Measurements from ENCODE around the gene SFMBT2.
A peak's percentile ranks its signal among the peaks of the same experiment; 100 is the strongest.

SFMBT2 gene

DNA sequence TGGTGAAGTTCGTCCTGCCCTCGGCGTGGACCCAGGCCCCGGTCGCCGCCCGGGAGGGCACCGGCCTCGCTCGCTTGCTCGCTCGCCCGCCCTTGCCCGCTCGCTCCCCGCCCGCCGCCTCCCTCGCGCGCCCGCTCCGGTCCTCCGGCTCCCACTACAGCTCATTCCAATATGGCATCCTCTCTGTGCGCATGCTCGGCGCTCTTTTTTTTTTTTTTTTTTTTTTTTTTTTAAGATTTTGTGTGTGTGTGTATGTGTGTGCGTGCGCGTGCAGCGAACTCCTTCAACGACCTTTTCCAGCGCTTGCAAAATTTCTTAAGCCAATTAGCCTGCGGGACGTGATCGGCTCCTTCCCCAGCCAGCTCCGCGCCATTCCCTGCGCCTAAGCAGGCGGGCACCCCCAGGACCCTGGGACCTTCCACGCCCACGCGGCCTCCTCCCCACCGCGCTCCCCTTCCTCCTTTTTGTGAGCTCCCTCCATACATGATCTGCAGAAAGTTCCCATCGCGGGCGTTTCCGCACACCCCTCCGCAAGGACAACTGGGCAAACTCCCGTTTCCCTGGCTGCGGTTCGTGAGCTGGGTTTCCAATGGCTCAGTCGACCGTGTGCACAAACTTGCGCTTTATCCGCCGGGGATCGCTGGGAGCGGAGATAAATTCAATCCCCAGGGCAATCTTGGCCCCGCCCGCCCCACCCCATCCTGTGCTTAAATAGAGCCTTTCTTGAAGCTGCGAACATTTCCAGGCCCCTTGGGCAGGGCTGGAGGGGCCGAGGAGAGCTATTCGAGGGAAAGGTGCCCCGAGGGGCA is at the start of gene SFMBT2:
TSS of gene SFMBT2 (minus strand) at position 173 of the 809 bp plus-strand sequence. CDS start 29,136 bp downstream, outside the sequence.
- DNase-seq, result peak; percentile 70

DNA sequence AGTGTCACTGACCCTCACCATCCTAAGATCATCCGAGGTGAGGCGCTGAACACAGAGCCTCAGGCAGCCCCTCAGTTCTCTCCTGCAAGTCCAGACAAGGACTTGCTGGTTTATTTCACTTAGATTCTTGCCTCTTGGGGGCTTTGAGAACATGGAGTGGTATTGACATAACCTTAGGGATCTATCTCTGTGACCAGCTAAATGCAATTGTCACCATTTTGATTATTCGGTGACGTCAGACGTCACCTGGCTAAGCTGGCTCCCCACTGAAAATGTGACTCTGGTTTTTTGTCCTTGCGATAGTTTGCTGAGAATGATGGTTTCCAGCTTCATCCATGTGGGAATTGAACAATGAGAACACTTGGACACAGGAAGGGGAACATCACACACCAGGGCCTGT is 49.2 kb upstream of the SFMBT2 start:
- no peak for DNase-seq
- ATAC-seq, result no peak

More for the DNA sequence above, at the start of gene SFMBT2:
- ATAC-seq, result peak; percentile 39

DNA sequence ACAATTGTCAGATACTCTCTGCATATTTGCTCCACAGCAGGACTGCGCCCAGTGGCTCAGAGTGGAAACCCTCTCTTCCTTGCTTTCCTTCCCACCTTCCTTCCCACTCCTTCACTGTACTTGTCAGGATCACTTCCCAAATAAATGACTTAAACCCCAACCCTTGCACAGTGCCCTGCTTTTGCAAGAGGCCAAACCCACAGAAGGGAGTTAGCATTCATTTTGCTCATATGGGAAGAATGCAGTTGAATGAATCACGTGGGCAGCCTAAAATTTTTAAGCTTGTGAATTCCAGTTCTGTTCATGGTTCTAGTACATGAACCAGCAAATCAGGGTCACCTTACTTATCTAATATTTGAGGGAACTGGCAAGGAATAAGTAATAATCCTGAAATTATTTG is 47.7 kb upstream of the SFMBT2 start:
- ATAC-seq (no peak), DNase-seq (no peak)

DNA sequence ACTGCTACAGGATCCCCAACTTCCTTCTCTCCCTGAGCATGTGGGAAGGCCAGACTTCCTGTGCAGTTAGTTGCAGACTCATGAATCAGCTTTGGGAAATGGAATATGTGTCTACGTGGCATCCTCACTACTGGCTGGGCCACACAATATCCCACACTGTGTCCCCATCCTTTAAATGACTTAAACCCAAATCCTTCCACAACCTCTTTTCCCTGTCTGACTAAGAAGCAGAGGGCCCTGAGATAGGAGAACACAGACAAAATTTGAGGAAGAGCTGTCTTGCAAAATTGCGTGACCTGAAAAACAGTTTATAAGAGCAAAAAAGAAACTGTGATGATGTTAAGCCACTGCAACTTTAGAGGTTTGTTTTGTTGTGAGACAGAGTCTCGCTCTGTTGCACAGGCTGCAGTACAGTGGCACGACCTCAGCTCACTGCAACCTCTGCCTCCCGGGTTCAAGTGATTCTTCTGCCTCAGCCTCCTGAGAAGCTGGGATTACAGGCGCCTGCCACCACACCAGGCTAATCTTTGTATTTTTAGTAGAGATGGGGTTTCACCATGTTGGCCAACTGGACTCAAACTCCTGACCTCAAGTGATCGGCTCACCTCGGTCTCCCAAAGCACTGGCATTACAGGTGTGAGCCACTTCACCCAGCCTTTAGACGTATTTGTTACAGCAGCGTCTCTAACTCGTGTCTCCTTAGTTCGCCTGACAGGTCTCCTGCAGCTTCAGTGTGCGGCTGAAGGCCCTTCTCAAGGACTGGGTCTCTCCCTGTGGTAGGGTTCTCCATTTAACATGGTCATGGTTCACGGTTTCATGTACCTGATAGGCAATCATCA is 46.9 kb upstream of the SFMBT2 start:
- ATAC-seq (no peak), DNase-seq (no peak)

DNA sequence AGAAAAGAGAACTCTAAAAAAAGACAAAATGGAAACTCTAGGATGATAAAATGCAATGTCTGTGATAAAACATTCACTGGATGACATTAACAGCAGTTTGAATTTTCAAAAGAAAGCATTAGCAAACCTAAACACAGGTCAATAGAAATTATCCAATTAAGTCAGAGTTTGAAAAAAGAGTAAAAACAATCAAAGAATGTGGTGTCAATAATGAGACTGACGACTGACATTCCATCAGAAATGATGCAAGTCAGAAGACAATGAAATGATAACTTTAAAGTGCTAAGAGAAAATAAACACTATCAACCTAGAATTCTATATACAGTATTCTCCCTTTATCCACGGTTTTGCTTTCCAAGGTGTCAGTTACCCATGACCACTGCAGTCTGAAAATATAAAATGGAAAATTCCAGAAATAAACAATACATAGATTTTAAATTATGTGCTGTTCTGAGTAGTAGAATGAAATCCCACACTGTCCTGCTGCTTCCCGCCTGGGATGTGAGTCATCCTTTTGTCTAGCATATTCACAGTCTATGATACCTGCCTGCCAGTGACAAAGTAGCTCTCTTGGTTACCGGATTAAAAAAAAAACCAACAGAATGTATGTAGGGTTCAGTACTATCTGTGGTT is 38.3 kb upstream of the SFMBT2 start:
- DNase-seq (no peak), ATAC-seq (no peak)

DNA sequence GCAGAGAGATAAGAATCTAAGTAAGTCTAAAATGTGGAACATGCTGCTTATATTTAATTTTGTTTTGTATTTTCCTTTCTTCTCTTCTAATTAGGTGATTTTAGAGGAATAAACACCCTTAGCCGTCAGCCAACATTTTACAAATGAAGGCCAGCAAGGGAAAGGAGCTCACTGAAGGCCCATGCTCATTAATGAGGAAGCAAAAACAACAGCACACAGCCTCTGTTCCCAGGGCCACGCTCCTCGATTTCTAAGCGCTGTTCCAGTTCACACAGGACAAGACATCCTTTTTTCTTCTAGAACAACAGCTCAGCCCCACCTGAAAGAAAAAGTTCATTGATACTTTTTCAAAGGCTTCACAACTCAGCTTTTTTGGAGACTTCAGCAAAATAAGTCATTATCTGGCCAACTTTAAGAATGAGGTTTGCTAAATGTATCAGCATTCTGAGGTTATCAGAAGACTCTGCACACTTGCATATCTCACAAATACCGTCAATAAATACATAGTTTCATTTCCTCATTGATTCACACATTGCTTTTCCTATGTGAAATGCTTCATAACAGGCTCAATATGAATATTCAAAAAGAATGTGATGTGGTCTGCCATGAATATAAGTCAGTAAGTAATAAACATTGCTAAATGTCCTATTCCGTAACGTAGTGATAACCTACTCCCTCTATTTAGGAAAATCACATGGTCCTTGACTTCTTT is 34.8 kb upstream of the SFMBT2 start:
- ATAC-seq (no peak), DNase-seq (no peak)

DNA sequence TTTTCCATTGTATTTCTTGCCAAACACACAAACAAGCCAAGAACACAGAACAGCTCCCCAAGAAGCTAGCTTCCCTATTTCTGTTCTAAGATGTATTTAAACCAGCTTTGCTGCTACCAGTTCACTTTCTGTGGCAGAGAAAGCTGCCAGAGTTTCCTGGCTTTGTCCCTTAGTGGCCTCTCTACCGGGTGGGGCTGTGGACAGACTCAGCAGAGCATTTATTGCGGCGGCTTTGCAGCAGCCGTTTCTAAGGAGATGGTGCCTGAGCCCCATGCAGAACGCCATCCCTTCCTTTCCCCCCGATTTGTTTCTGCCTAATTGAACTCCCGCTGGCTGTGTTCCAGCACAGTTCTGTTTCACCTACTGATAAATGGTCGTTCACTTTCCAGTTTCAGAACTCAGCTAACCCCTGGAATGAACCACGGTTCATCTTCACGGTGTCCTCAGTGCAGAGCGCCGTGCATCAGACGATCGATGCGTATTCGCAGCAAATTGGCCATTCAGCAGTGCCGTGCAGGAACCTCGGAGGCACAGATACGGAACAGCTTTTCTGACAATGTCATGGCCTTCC is 33.8 kb upstream of the SFMBT2 start:
- no peak for DNase-seq

DNA sequence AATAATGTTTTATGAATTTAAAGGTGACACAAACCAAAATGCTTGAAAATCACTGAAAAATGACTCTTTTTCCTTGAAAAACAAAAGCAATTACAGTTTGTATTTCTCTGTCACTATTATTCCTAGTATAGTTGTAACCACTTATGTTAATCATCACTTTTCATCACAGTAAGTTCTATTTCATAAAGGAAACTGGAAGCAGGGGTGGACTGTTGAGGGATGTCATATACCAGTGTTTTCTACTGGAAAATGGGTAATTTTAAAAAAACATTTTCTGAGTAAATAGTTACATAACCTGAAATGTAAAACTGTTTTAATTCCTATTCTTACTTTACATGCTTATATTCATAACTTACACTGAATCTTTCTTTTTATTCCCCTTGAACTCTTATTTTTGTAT is 32.2 kb upstream of the SFMBT2 start:
- ATAC-seq (no peak), DNase-seq (no peak)

More for the DNA sequence above, 33.8 kb upstream of the SFMBT2 start:
- ATAC-seq, result no peak

DNA sequence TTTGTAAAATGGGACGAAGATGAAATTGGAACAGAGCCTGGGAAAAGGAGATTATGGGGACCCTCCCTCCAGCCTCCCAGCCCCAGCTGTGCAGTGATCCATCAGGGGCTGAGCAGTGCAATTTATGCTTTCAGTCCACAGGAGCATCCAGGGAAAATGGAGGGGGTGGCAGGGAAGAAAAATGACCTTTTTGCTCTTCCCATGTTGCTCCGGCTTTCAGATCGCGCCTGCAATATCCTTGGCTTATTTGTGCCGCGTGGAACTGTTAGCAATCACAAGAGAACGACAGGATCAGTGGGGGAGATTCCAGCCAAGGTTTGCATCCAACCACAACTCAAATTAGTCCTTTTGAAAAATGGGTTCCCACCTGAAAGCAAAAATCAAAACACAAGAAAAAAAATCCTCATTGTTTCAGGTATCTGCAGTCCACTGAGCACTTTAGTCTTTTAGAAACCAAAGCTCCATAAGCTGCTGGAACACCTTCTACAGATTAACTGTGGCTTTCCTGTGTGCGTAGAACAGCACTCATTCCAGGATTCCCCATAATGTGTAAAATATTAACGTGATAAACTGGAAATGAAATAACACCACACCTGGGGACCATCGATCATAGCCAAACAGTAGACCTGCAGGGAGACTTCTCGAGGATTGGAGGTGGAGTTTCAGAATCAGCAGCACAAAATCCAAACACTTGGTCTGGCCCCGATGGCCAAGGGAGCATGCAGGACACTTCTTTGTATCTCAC is 30.7 kb upstream of the SFMBT2 start:
- DNase-seq, result no peak
- ATAC-seq, result no peak

DNA sequence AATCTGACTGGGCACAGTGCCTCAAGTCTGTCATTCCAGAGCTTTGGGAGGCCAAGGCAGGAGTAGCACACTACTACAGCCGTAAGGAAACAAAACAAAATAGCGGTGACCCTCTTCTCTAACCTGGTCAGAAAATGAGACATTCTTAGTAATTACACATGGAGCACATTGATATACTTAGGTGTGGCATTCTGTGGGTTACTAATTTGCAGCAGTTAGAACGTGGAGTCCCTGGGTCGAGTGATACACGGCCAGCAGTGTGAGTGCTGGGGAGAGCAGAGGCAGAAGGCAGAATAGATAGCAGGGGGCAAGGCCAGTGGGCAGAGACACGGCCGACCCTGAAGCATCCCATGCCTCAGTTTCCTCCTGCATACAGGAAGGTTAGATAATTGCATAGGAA is 28.9 kb upstream of the SFMBT2 start:
- ATAC-seq, result no peak

DNA sequence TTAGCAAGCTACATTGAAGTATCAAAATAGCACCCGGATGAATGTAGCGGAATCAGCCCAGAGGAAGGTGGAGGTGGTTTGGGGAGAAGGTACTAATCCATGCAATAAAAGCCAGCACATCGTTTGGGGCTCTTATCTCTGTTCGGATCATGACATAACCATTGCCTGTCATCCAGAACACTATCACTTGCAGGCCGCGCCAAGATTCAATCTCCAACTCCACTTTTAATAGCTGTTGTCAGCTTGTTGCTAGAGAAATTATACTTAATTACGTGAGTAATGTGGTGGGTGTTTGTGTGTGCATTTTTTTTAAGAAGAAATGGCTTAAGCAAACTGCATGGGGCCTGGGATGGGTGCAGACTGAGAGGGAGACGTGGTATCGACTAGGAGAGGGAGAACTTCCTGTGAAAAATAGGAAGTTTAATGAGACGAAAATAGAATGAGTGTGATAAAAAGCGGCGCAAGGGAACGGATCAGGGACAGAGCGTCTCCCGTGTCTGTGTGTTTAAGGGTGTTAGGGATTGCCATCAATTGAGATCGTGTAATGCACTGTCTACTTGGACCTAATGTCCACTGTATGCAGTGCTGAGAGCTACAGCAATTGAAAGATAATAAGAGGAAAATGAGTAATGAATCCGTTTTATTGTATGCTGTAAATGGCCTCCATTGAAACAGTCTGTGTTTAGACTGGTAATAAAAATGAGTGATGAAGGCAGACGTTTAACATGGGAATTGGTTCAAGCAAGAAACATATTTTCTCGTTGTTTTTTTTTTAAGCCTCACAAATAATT is 27.6 kb upstream of the SFMBT2 start:
- ATAC-seq, result no peak
- DNase-seq, result no peak

More for the DNA sequence above, 28.9 kb upstream of the SFMBT2 start:
- DNase-seq, result no peak

DNA sequence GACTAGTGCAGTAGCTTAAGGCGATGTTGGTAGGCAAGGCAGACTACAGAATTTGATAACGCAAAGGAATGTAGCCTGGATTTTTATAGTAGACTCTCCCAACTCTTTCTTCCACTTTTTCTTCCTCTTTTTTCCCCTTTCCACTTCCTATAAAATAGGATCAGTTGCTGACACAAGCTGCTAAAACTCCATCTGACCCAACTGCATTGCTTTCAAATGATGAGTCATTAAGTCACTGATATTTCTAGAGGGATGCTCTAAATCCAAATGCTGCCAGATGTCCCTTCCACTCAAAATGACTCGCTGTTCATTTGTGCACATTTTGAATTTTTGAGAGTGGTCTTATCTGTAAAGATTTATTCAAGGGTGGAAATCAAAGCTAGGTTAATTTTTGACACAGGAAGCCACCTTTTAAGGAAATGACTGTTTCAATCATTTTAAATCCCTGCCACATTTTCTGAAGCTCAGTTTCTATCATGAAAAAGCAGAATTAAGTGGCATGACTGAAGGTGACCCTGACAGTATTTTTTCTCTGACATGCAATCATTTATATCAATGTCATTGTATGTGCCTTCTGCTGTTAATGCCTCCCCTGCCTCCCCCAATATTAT is 25.8 kb upstream of the SFMBT2 start:
- DNase-seq, result no peak

DNA sequence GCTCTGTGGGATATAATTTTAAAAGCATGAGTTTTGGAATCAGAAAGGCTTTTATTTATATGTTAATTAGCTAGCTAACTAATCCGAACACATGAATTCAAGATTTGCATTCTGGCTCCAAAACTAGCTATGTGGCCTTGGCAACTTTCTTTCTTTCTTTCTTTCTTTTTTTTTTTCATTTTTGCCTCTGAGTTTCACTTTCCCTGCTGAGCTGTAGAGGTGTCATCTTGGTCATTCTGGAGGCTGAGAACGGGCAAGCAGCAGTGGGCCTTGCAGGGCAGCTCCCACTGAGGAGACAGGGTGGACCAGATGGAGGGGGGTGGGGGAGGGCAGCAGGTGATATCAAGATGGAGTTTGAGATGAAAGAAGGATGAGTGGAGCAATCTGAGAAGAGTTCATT is 24.8 kb upstream of the SFMBT2 start:
- no peak for DNase-seq
- ATAC-seq, result no peak

More for the DNA sequence above, 25.8 kb upstream of the SFMBT2 start:
- no peak for ATAC-seq

DNA sequence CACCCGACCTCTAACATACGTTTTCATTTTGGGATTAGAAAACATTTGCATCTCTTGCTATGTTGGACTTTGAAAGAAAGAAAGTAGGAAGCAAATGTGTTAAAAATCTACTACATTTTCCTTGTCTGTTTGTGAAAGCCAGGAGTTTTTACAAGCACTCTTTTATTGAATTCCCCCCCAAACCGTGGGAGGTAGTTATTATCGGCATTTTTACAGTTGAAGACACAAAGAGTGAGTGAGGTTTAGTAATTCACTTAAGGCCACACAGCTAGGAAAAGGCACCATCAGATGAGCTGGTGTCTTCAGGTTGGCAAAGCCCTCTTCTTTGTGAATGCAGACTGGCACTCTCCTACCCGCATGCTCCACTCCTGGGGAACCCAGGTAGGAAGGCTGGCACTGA is 23.5 kb upstream of the SFMBT2 start:
- DNase-seq (no peak), ATAC-seq (no peak)

DNA sequence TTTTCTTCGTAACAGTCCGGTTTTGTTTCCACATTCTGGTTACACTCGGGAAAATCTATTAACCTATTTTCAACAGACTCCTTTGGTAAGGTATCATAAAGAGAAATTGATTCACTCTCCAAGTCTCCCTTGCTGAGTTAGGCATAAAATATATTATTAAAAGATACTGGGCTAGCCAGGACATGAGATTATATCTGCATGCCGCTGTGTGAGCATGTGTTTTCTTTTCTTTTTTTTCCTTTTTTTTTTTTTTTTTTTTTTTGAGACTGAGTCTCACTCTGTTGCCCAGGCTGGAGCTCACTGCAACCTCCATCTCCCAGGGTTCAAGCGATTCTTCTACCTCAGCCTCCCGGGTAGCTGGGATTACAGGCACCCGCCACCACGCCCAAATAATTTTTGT is 23.0 kb upstream of the SFMBT2 start:
- no peak for ATAC-seq

DNA sequence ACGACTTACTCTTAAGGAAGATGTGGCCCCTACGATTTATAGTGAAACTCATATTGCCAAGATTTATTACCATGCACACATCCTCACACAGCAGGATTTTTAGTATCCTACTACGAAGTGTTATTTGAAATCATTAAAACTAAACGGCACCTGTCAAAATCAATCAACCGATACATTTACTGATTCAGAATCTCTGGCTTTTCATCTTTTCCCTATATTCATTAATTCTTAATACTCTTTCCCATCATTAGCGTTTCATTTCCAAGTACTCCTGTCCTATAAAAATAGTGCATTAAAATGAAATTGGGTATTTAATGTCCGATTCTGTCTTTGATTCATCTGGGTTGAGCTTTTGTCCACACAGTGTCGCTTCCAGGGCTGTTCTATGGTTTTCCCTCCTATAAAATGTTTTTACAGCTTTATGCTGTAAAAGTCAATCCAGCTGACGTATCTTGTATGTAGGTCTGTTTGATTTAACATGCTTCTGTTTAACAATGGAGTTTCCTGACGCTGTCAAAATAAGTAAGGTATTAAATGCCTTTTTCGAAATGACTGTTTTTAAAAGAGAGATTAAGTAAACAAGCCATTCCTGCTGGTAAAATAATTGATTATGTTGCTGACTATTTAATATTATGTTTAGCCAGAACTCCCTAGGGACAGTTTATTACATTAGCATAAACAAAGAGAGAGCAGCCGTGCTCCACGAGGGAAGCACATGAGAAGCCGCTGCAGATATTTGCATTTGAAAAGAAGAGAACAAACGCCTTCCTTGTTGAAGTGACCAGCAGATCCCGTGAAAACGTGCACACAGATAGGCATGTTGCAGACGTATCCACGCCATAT is 22.3 kb upstream of the SFMBT2 start:
- no peak for DNase-seq
- ATAC-seq, result no peak

More for the DNA sequence above, 23.0 kb upstream of the SFMBT2 start:
- no peak for DNase-seq

DNA sequence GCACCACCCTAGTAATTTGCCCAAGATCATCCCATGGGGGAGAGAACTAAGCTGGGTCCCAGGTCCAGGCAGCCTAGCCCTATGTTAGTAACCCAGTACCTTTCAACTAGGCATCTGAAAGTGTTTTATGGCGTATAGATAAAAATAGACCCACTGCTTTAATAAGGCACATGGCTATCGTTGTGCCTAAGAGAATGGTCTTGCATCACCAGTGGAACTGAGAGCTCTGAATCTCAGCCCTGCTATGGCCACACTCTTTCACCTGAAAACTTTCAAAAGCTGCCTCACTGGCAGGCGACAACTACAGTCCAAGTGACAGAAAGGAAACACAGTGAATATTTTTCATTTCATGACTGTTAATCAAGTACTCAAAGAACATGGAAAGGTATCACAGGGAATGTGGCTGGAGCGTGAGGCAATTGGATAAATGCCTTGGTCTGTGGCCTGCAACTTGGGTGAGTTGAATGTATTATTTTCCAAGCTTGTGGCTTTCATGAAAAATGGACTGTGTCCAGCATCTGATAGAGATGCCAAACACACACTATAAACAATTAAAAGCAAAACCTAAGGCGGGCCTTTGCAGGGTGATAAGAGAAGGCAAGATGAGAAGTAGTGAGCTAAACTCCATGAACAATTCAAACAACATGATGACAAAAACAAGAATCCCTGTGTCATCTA is 18.0 kb upstream of the SFMBT2 start:
- ATAC-seq (no peak), DNase-seq (no peak)

DNA sequence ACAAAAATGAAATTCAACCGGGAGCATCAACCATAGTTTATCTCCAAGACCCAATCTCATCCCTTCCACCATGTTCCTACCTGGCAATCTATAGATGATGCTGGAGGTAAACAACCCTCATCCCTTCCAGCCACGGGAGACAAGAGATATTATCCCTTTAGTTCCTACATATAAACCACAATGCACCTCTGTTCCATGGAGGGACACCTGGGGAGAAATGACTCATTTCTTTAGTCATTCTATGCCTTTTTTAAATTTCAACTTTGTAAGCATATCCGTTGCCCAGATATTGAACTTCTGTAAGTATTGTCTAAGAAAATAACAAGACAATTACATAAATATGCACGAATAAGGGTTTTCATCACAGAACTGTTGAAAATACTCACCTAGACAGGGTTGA is 15.5 kb upstream of the SFMBT2 start:
- ATAC-seq, result no peak

More for the DNA sequence above, 15.5 kb upstream of the SFMBT2 start:
- DNase-seq, result no peak
